ENCODE data around the gene RALY. TPM values are rescaled to one million over a fixed set of nuclear protein-coding genes. Genes with fewer than 3 reads are reported as not detected.

The RALY gene
- total and polyA plus RNA-seq, 4 experiments from 2014 or later = 112 to 218 (median 153) TPM

DNA sequence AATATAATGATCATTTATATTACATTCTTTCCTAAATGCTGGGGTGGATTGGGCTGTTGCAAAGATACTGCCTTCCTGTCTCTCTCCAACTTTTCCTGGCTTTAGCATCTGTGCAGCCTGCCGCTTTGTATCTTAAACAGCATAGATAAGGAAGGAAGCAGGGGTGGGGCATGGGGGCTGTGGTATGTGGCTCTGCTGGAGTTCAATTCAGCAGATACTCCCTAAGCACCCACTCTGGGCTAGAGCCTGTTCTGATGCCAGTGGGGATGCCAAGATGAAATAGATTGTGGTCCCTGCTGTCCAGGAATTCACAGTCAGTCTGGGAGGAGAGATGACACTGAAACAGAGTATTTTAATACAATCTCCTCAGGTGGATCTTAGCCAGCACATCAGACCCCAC is 61.6 kb downstream of the RALY start:
- H3K36me3 ChIP-seq (ENCODE audit: insufficient read depth, low read length) = peaks cover 10% of the 10 kb centered on the region
- Mint-ChIP-seq H3K27ac (peak overlapping the region in 6 of 7 donors; percentile 8 to 86 (median 30)), H3K4me3 (peak overlapping the region in 3 of 8 donors; percentile 5 to 41 (median 12)), H3K4me1 (peaks cover 70 to 97% (median 84%) of the 10 kb centered on the region in 4 donors), H3K9me3 (no peaks in the 10 kb centered on the region), H3K27me3 (no peaks in the 10 kb centered on the region), H3K36me3 (peaks cover 0 to 8% of the 10 kb centered on the region in 2 donors)
- no peaks in the 10 kb centered on the region for H3K9me3 ChIP-seq (ENCODE audit: control insufficient read depth in 1 of 2, low read length in 2 of 2)
- H3K4me3 ChIP-seq (ENCODE audit: low read length in 2 of 2) = no peak overlapping the region
- CTCF ChIA-PET (ENCODE audit: partially characterized antibody) = interaction anchor here (2.2 kb wide), 1 partner anchor 13 kb away, joined by 5 read pairs; no protein-coding TSS in a partner anchor
- H3K27ac ChIP-seq (ENCODE audit: low read depth, low read length) = no peak overlapping the region
- POLR2A ChIA-PET (ENCODE audit: partially characterized antibody) = no interaction called here
- intact Hi-C loops (cut with micrococcal nuclease) = no loop called here
- H3K4me1 ChIP-seq (ENCODE audit: insufficient read depth, low read length) = peaks cover 81% of the 10 kb centered on the region
- no peak for DNase-seq
- H3K27me3 ChIP-seq (ENCODE audit: insufficient read depth, low read length) = no peaks in the 10 kb centered on the region

DNA sequence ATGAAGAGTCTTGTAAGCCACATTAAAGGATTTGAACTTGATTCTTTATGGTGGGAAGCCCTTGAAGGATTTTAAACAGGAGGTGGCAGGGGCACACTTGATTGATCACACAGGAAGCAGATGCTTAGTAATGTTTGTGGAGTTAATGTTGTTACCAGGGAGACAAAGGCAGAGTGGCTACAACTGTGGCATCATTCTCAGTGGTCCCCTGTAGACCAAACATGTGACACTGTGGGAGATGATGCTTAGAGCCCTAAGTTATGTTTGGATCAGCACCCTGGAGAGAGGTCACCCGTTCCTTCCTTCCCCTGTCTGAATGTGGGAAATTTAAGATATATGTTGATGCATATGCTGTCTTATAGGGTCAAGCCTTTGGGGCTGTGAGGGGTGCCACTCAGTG is 65.1 kb downstream of the RALY start:
- Histone ChIP-seq H3K36me3 (ENCODE audit: insufficient read depth, low read length) (peaks cover 16% of the 10 kb centered on the region), H3K27me3 (ENCODE audit: insufficient read depth, low read length) (no peaks in the 10 kb centered on the region), H3K4me1 (ENCODE audit: insufficient read depth, low read length) (peaks cover 67% of the 10 kb centered on the region), H3K4me3 (ENCODE audit: low read length in 2 of 2) (no peak overlapping the region), H3K27ac (ENCODE audit: low read depth, low read length) (no peak overlapping the region), H3K9me3 (ENCODE audit: control insufficient read depth in 1 of 2, low read length in 2 of 2) (no peaks in the 10 kb centered on the region)
- H3K9me3 Mint-ChIP-seq = no peaks in the 10 kb centered on the region
- ChIA-PET POLR2A (ENCODE audit: partially characterized antibody) (interaction anchor here (1.5 kb wide), 1 partner anchor 9 kb away, joined by 4 read pairs; no protein-coding TSS in a partner anchor), CTCF (ENCODE audit: partially characterized antibody) (interaction anchor here (0.9 kb wide), 1 partner anchor 9 kb away, joined by 3 read pairs; no protein-coding TSS in a partner anchor)
- peak overlapping the region in 3 of 8 donors; percentile 14 to 35 (median 22) for H3K4me3 Mint-ChIP-seq
- intact Hi-C loops (cut with micrococcal nuclease) = no loop called here
- DNase-seq = peak; percentile 31 to 64 (median 51)
- H3K27me3 Mint-ChIP-seq = no peaks in the 10 kb centered on the region
- peaks cover 65 to 91% (median 78%) of the 10 kb centered on the region in 4 donors for H3K4me1 Mint-ChIP-seq
- peak overlapping the region; percentile 9 to 72 (median 51) for H3K27ac Mint-ChIP-seq
- H3K36me3 Mint-ChIP-seq = peaks cover 0 to 26% of the 10 kb centered on the region in 2 donors

DNA sequence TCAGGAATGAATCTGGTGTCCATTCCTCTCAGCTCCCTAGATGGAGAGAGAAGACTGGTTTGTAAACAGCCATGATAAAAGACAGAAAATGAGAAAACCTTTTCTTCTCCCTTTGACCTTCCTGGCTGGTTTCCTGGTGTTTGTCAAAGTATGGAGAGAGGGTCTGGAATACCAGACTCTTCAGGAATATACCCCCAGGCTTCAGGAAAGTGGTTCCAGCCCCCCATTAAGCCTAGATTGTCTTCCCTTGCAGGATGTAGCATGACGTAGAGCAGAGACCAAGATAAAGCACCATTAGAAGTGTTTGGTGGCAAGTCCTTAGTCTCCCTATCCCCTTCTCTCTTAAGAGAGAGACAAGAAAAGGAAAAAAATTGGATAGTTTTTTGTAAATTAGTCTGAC is 67.3 kb downstream of the RALY start:
- Mint-ChIP-seq H3K27me3 (no peaks in the 10 kb centered on the region), H3K9me3 (no peaks in the 10 kb centered on the region), H3K4me1 (peaks cover 54 to 91% (median 74%) of the 10 kb centered on the region in 4 donors), H3K36me3 (peaks cover 0 to 40% of the 10 kb centered on the region in 2 donors), H3K27ac (peak overlapping the region; percentile 38 to 88 (median 71)), H3K4me3 (no peak overlapping the region)
- no peaks in the 10 kb centered on the region for H3K9me3 ChIP-seq (ENCODE audit: control insufficient read depth in 1 of 2, low read length in 2 of 2)
- intact Hi-C loops (cut with micrococcal nuclease) = no loop called here
- POLR2A ChIA-PET (ENCODE audit: partially characterized antibody) = no interaction called here
- CTCF ChIA-PET (ENCODE audit: partially characterized antibody) = interaction anchor here (1.2 to 1.6 kb wide), 3 partner anchors 8 to 146 kb away, joined by 3 to 5 read pairs (median 3); no protein-coding TSS in a partner anchor
- H3K4me3 ChIP-seq (ENCODE audit: low read length in 2 of 2) = no peak overlapping the region
- no peak for DNase-seq
- H3K27me3 ChIP-seq (ENCODE audit: insufficient read depth, low read length) = no peaks in the 10 kb centered on the region
- H3K4me1 ChIP-seq (ENCODE audit: insufficient read depth, low read length) = peaks cover 45% of the 10 kb centered on the region
- no peak overlapping the region for H3K27ac ChIP-seq (ENCODE audit: low read depth, low read length)
- H3K36me3 ChIP-seq (ENCODE audit: insufficient read depth, low read length) = peaks cover 28% of the 10 kb centered on the region

DNA sequence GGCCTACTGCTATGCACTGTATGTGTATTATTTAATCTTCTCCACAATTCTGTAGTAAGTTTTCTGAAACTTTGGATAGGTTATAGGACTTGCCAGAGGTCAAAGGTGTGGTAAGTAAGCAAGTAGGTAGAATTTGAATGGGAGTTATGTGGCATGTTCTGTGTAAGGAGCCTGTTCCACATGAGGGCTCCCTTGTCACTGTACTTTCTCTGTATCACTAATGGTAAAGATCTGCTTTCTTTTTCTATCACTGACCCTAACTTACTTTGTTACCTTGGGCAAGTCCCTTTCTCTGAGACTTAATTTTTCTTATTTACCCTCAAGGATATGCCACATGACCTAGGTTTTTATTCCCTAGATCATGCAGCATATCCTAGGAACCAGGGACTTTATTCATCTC is 68.0 kb downstream of the RALY start:
- ChIA-PET POLR2A (ENCODE audit: partially characterized antibody) (no interaction called here), CTCF (ENCODE audit: partially characterized antibody) (interaction anchor here (1.6 kb wide), 1 partner anchor 8 kb away, joined by 5 read pairs; no protein-coding TSS in a partner anchor)
- peaks cover 38% of the 10 kb centered on the region for H3K4me1 ChIP-seq (ENCODE audit: insufficient read depth, low read length)
- Mint-ChIP-seq H3K4me3 (no peak overlapping the region), H3K9me3 (no peaks in the 10 kb centered on the region), H3K4me1 (peaks cover 48 to 84% (median 67%) of the 10 kb centered on the region in 4 donors), H3K36me3 (peaks cover 0 to 40% of the 10 kb centered on the region in 2 donors), H3K27ac (peak overlapping the region; percentile 25 to 81 (median 71)), H3K27me3 (no peaks in the 10 kb centered on the region)
- H3K9me3 ChIP-seq (ENCODE audit: control insufficient read depth in 1 of 2, low read length in 2 of 2) = no peaks in the 10 kb centered on the region
- no peaks in the 10 kb centered on the region for H3K27me3 ChIP-seq (ENCODE audit: insufficient read depth, low read length)
- DNase-seq = no peak
- no peak overlapping the region for H3K27ac ChIP-seq (ENCODE audit: low read depth, low read length)
- peaks cover 28% of the 10 kb centered on the region for H3K36me3 ChIP-seq (ENCODE audit: insufficient read depth, low read length)
- H3K4me3 ChIP-seq (ENCODE audit: low read length in 2 of 2) = no peak overlapping the region
- intact Hi-C loops (cut with micrococcal nuclease) = no loop called here

DNA sequence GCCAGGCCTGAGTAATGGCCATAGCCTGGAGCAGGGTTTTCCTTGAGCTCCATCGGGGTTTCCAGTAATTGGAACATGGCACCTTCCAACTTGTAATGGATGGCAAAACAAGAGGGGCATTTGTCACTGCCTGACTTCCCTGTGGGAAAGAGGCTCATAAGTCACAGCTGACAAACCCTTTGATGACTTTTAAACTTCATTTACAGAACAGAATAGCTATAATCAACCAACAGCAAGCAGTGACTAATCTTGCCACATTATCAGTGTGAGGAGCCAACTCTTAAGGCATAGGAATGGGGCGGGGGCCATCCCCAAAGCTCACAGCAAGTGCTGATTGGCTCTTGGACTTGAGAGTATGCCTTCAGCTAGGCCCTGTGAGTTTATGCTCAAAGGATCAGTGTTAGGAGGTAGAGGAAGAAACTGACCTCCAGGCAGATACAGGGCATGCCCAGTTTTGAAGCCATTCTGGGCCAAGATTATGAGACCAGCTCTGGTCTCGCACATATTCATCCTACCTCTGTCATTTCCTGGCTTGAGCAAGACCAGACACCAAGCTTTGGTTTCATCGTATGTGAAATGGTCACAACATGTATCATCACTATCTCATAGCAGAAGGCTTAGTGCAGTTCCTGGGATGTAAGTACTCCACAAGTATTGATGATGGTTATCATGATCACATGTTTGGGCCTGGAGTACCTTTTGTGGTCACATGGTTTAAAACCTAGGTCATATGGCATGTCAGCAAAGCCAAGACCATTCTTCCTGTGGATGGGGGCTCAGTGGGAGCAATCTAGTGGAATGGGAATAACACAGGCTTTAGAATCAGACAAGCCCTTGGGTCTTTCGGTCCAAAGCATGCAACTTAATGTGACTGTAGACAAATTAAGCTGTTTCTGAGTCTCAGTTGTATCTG is 69.1 kb downstream of the RALY start:
- ChIA-PET CTCF (ENCODE audit: partially characterized antibody) (interaction anchor here (2.7 kb wide), 1 partner anchor 148 kb away, joined by 11 read pairs; no protein-coding TSS in a partner anchor), POLR2A (ENCODE audit: partially characterized antibody) (no interaction called here)
- no peak for DNase-seq
- Histone ChIP-seq H3K4me1 (ENCODE audit: insufficient read depth, low read length) (peaks cover 32% of the 10 kb centered on the region), H3K9me3 (ENCODE audit: control insufficient read depth in 1 of 2, low read length in 2 of 2) (no peaks in the 10 kb centered on the region), H3K4me3 (ENCODE audit: low read length in 2 of 2) (no peak overlapping the region), H3K27ac (ENCODE audit: low read depth, low read length) (no peak overlapping the region), H3K36me3 (ENCODE audit: insufficient read depth, low read length) (peaks cover 28% of the 10 kb centered on the region), H3K27me3 (ENCODE audit: insufficient read depth, low read length) (no peaks in the 10 kb centered on the region)
- intact Hi-C loops (cut with micrococcal nuclease) = no loop called here
- peaks cover 41 to 79% (median 63%) of the 10 kb centered on the region in 4 donors for H3K4me1 Mint-ChIP-seq
- no peaks in the 10 kb centered on the region for H3K27me3 Mint-ChIP-seq
- no peaks in the 10 kb centered on the region for H3K9me3 Mint-ChIP-seq
- peak overlapping the region; percentile 63 to 87 (median 72) for H3K27ac Mint-ChIP-seq
- no peak overlapping the region for H3K4me3 Mint-ChIP-seq
- H3K36me3 Mint-ChIP-seq = peaks cover 0 to 40% of the 10 kb centered on the region in 2 donors

DNA sequence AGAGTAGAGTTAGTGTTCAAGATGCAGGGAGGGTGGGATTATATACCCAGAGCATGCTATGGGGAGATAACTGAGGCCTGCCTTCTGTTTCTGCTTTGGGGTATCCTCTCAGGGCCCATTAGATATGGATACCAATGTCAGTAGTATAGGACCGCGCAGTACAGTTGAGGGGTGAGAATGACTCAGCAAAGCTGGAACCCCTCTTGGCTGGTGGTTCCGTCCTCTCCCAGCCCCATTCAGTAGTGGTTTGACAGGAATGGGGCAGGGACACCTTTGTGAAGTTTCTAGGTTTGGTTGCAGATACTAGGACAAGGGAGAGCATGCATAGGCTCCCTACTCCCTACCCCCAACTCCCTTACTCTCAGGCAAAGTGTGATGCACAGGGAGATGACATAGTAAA is 70.6 kb downstream of the RALY start:
- Histone ChIP-seq H3K4me1 (ENCODE audit: insufficient read depth, low read length) (peaks cover 29% of the 10 kb centered on the region), H3K4me3 (ENCODE audit: low read length in 2 of 2) (no peak overlapping the region), H3K36me3 (ENCODE audit: insufficient read depth, low read length) (peaks cover 28% of the 10 kb centered on the region), H3K27me3 (ENCODE audit: insufficient read depth, low read length) (no peaks in the 10 kb centered on the region), H3K9me3 (ENCODE audit: control insufficient read depth in 1 of 2, low read length in 2 of 2) (no peaks in the 10 kb centered on the region), H3K27ac (ENCODE audit: low read depth, low read length) (no peak overlapping the region)
- intact Hi-C loops (cut with micrococcal nuclease) = no loop called here
- Mint-ChIP-seq H3K36me3 (peaks cover 0 to 34% of the 10 kb centered on the region in 2 donors), H3K9me3 (no peaks in the 10 kb centered on the region), H3K4me3 (peak overlapping the region in 1 of 8 donors; percentile 8), H3K27ac (peak overlapping the region in 4 of 7 donors; percentile 42 to 67 (median 63)), H3K4me1 (peaks cover 38 to 79% (median 62%) of the 10 kb centered on the region in 4 donors), H3K27me3 (no peaks in the 10 kb centered on the region)
- ChIA-PET POLR2A (ENCODE audit: partially characterized antibody) (no interaction called here), CTCF (ENCODE audit: partially characterized antibody) (interaction anchor here (1.4 to 2.7 kb wide), 2 partner anchors 11 to 149 kb away, joined by 3 to 11 read pairs; no protein-coding TSS in a partner anchor)
- DNase-seq = no peak

DNA sequence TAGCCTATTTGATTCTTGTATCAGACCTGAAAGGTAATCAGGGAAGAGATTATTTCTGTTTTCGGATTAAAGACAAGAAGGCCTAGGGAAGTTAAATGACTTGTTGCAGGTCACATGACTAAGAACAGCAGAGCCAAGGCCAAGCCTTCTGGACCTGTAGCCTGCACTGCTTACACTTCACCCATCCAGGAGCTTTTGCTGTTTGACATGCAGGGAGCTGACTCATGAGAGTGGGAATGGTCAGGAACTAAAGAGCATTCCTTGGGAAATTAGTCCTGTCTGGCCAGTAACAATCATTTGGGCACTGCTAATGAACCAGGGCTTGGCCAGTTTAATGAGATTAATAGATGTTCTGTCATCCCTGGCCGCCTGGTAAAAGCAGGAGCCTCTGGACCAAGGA is 71.5 kb downstream of the RALY start:
- intact Hi-C loops (cut with micrococcal nuclease) = loop anchor here (5.0 kb wide), 1 partner anchor 273 kb away; no protein-coding TSS in a partner anchor
- peaks cover 19% of the 10 kb centered on the region for H3K36me3 ChIP-seq (ENCODE audit: insufficient read depth, low read length)
- H3K27ac Mint-ChIP-seq = peak overlapping the region in 4 of 7 donors; percentile 35 to 88 (median 76)

More for the DNA sequence above, 71.5 kb downstream of the RALY start:
- no peaks in the 10 kb centered on the region for H3K27me3 ChIP-seq (ENCODE audit: insufficient read depth, low read length)
- ChIA-PET CTCF (ENCODE audit: partially characterized antibody) (interaction anchor here (1.4 kb wide), 1 partner anchor 12 kb away, joined by 3 read pairs; no protein-coding TSS in a partner anchor), POLR2A (ENCODE audit: partially characterized antibody) (no interaction called here)
- H3K36me3 Mint-ChIP-seq = peaks cover 0 to 37% of the 10 kb centered on the region in 2 donors
- no peaks in the 10 kb centered on the region for H3K9me3 ChIP-seq (ENCODE audit: control insufficient read depth in 1 of 2, low read length in 2 of 2)
- DNase-seq = no peak
- no peaks in the 10 kb centered on the region for H3K9me3 Mint-ChIP-seq
- H3K4me3 ChIP-seq (ENCODE audit: low read length in 2 of 2) = no peak overlapping the region
- H3K4me3 Mint-ChIP-seq = no peak overlapping the region
- no peak overlapping the region for H3K27ac ChIP-seq (ENCODE audit: low read depth, low read length)
- peaks cover 40 to 79% (median 59%) of the 10 kb centered on the region in 4 donors for H3K4me1 Mint-ChIP-seq
- H3K27me3 Mint-ChIP-seq = no peaks in the 10 kb centered on the region
- H3K4me1 ChIP-seq (ENCODE audit: insufficient read depth, low read length) = peaks cover 29% of the 10 kb centered on the region
